GM19099 (cell line): Measurements from ENCODE around the gene PSMC1.
A peak's percentile ranks its signal among the peaks of the same experiment; 100 is the strongest.

Source experiments
- POLR2A ChIP-seq: IDR thresholded peaks from 3 replicates; pipeline ENCODE4 v1.6.1; 2011; ENCODE audit warnings: low read depth; ENCODE audit not compliant: insufficient read length; ENCODE audit errors: extremely low read depth

Gene PSMC1

DNA sequence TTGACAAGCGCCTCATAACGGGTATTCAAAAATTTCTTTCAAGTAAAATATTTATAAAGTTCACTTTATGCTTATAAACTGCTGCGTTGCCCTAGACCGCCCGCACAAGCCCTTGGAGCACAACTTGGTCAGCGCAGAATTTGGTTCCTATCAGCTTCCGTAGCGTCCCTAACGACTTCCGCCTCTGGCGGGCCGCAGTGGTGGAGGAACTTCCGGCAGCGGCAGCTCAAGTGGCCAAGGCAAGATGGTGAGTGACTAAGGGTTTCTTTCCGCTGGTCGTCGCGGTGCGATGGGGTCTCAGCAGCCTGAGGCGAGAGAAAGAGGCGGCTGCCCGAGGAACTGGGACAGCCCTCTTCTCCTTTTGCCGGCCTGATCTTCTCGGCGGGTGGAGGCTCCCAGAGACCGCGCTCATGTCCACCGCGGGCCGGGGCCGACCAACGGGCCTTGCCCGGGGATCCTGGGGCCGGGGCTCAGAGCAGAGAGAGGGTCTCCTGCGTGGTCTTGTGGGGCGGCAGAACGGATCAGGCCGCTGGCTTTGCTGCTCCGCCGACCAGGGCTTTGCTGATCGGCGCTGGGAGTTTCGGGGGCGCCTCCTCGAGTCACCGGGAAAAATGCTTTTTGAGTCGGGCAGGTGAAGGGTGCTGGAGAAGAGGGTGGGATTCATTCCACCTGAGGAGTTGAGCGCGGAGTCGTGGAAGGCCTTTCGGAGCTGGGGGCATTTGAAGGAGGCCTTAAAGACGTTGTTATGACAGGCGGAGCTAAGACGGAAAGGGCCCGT is at the start of gene PSMC1:
Gene PSMC1, plus strand, starts transcription at position 200 of the 778 bp plus-strand sequence. Its CDS starts 45 bp downstream, at position 245.
- peak; percentile 81 for TF ChIP-seq POLR2A

DNA sequence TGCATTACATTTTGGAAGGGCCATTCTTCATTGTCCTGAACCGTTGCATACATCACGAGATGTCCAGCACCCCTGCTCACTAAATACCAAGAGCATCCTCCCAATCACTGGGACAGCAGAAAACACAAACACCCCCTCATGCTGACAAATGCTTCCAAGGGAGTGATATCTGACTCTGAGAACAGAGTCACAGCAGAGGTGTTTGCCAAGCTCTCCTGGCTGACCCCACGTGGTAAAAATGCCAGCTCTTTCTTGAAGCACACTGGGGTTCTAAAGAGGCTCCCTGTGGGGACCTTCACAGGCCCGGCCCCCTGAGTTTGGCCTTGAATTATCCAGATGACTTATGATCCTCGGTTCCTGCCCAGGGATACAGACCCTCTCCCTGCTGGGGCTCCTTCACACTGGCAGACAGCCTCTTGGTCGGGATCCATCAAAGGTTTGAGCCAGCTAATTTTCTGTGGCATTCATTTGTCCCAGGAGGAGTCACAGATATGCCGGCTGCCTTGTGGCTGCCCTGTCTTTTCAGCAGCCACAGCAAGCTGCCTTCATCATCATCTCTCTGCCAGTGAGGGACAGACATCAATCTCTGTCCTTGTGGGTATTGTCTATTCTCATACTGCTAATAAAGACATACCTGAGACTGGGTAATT is 43.1 kb upstream of the PSMC1 start:
- no peak for TF ChIP-seq POLR2A

DNA sequence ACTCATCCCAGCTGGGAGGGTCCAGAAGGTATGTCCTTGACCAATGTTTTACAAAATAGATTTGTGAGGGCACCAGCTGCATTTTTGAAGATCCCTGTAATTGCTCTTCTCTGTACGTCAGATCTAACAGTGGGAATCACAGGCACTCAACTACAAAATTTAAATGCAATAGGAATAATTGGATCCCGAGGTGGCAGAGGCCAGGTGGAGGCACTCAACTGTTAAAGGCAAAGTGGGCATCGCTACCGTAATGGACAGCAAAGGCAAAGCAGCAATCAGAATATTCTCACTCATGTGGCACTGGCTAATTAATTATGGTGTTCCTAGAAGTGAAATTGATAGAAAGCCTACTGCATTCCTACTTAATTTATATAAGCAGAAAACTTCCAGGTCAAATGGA is 27.9 kb upstream of the PSMC1 start:
- TF ChIP-seq POLR2A, result no peak

DNA sequence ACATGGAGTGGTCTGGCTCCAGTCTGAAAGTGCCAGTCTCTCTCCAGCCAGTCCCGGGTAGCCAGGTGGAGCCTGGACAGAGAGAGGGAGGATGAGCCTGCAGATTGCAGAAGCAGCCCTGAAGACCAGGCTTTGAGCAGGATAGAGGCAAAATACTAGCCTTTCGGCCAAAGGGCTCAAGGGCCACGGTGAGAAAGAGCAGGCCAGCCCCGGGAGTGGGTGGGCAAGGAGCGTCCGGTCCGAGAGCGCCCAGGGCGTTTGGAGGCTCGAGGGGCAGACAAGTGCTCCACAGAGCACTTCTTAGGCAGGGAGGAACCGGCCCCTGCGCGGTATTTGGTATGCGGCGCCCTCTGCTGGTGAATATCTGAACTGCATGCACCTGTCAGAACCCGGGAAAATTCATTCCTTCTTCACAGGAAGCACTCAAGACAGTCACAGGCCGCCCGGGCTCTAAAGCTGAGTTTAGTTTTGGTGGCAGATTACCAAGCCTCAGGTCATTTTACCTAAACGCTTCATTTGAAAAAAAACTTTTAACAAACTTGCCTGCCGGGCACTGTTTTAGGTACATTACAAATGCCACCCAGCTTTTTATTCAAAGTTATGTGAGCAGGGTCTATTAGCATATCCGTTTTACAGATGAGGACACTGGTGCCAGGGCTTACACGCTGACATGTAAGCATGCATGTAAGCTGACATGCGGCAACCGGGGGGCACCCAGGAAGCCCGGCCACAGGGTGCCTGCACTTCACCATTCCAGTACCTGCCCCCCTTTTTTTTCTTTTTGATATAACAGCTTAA is 21.0 kb upstream of the PSMC1 start:
- no peak for TF ChIP-seq POLR2A

DNA sequence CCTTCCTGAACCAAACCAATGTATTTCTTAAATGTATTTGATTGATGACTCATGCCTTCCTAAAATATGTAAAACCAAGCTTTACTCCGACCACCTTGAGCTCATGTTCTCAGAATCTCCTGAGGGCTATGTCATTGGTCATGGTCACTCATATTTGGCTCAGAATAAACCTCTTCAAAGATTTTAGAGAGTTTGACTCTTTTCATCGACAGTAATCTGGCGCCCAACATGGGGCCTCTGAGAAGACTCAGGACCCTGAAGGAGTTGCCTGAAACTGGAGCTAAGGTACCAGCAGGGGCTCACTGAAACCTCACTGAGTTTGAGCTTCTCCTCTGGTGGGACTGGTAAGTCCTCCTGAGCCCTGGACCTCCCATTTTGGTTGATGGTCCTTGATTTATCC is 17.2 kb upstream of the PSMC1 start:
- no peak for TF ChIP-seq POLR2A

DNA sequence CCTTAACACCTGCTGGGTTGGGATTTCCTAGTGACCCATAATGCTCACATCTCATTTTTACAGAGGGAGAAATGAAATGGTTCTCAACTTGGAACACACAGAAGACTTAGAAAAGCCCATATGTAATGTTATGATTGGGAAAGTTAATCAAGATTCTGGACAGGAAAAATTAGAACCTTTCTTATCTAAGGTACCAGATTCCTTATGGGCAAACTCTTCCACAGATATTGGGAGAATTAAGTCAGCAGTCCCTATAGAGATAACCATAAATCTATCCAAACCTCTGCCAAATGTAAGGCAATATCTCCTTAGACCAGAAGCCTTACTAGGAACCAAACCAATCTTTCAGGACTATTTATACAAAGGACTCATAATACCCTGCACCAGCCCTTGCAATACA is 13.9 kb upstream of the PSMC1 start:
- TF ChIP-seq POLR2A, result no peak

DNA sequence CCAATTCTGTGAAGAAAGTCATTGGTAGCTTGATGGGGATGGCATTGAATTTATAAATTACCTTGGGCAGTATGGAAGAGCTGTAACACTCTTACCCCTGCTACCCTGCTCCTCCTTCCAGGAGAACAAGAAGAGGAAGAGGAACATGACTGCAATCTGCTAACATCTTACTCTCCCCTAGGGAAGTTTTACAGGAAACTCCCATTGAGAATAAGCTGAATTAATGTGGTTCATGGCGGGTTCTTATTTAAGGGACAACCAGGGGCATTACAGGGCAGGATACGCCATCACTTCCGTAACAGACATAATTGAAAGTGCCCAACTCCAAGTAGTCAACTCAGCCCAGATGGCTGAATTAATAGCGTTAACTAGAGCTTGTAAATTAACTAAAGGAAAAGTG is 9.4 kb upstream of the PSMC1 start:
- no peak for TF ChIP-seq POLR2A

DNA sequence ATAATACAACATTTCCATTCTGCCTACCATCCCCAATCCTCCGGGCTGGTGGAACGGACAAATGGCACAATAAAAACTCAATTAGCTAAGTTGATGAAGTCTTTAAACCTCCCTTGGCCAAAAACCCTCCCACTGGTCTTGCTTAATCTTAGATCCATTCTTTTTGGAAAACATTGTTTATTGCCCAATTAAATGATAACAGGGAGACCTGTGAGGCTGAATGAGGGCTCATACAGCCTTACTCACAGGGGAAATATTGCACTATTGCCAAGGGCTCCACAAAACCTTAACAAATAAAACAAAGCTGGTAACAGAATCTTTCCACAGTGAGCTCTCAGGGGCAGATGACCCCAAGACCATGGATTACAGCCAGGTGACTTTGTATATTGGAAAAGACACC is 7.8 kb upstream of the PSMC1 start:
- TF ChIP-seq POLR2A, result no peak

DNA sequence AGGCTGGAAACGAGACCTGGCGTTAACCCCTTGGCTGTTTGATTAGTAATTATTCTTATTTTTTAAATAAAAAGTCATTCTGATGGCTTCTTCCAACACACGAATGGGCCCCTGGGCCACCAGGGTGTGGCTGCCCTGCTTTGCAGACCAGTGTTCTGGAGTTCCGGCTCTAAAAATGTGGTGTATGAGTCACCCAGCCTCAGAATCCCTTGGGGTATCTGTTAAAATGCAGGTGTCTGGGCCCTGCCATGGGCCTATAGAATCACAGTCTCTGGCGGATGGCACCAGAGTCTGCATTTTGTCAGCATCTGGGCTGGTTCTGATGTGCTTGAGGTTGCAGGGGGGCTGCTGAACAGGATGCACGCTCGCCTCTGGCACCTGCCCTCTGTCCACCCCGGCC is 2.5 kb upstream of the PSMC1 start:
- no peak for TF ChIP-seq POLR2A

DNA sequence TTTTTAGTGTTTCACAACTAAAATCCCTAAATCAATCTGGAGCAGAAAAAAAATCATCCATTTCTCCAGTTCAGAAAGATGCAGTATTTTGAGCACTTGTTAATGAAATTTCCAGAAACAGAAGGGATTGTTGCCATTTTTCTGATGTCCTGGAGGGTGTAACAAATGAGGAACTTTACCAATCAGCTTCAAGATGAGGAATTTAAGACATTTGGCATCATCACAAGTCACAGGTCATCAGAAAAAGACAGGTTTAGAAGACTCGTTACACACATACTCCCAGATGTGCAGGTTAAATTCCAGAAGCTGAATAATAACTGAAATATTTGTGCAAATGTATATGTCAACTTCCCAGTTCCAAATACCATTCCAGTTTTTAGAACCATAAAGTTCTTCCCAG is 482 bp upstream of the PSMC1 start:
- TF ChIP-seq POLR2A, result no peak

DNA sequence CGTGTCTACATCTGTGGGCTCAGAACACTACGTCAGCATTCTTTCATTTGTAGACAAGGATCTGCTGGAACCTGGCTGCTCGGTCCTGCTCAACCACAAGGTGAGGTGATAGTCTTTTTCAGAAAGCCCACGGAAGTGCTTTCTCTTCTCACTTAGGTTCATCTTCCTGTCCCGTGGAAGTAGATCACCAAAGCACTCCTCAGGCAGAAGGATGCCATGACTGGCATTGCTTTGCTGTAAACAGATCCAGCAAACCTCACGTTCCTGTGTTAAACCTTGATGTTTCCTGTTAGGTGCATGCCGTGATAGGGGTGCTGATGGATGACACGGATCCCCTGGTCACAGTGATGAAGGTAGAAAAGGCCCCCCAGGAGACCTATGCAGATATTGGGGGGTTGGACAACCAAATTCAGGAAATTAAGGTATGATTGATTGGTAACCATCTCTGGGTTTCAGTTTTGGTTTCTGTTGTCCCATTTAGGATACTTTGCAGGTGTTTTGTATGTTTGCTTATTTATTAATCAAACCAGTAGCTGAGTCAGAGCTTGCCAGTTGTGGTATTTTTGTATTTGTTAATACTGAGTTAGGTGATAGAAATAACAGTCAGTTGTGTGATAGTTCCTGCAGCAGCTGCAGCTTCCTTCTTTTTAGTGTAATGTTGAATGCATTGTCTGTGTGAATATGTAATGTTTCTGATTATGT is 7.5 kb downstream of the PSMC1 start:
- TF ChIP-seq POLR2A, result no peak

DNA sequence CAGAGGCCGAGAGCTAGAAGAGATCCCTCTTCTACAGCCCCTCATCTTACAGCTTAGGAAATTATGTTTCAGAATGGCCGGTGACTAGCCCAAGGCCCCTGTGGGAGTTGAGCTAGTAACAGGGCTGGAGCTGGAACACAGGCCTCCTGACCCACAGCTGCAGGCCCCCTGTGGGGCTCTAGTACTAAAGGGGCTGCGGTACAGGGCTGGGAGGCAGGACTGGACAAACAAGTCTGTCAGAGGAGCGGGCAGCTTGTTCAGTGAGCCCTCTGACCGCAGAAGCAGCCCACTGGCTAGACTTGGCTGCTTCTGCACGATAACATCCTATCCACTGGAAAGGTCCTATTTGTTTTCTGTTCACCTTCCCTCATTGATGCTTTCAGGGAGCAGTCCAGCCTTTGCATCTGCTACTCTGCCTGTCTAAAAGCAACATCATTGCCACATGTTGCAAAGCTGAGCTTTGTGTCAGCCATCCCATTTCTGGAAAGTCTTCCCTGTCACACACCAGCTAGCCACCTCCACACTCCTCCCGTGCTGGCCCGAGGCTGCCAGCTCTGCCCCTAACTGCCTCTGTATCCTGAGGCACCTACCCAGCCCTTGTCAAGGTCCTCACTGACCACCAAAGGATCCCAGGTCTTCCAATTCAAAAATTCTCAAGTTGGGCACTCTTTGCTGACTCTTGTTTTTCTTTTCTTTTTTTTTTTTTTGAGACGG is 10.2 kb downstream of the PSMC1 start:
- no peak for TF ChIP-seq POLR2A

DNA sequence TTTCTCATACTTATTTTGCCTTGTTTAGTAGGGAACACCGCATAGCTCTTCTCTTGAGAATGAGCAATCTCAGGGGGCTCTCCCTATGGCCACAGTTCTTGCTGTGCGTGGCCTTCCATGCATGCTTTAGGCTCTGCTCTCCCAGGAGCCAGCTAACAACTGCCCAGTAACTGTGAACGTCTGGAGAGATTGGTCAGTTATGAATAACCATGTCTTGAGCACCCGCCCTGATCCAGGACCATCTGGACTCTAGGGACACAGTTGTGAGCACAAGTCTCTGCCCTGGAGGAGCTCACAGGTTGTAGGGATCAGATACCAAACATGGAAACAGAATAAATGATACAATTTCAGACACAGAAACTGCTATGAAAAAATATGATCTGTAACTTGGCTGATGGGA is 12.1 kb downstream of the PSMC1 start:
- no peak for TF ChIP-seq POLR2A

DNA sequence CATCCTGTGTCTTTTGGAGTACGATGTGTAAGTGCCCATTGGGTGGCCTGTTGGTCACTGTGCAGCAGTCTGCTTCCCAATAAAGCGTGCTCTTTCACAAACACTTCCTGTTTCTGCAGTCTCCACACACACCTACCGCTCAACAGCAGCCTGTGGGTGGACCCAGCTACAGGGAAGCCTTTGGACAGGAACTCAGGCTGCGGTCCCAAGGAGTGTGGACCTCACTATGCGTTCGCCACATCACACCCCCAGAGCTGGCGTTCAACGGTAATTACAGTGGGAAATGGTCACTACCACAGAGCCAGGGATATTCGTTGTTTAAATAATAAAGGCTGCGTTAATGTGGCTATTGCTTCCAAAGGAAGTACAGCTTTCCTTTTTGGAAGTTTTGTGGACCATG is 16.2 kb downstream of the PSMC1 start:
- TF ChIP-seq POLR2A, result no peak
